HG03039 (cell line): ENCODE measurements around the gene CCDC146.
A peak's percentile ranks its signal among the peaks of the same experiment; 100 is the strongest.
"Not testable (repeated sequence)": the region's sequence is repeated elsewhere in the genome, so short reads cannot be mapped to it uniquely, and the experiment has no call there.

Experiments
- ATAC-seq: cut with Tn5 transposase; IDR thresholded peaks from one replicate; pipeline ENCODE4 v1.9.1; 2021; ENCODE audit warnings: mild to moderate bottlenecking, moderate library complexity; ENCODE audit not compliant: unreplicated experiment

CCDC146 gene

DNA sequence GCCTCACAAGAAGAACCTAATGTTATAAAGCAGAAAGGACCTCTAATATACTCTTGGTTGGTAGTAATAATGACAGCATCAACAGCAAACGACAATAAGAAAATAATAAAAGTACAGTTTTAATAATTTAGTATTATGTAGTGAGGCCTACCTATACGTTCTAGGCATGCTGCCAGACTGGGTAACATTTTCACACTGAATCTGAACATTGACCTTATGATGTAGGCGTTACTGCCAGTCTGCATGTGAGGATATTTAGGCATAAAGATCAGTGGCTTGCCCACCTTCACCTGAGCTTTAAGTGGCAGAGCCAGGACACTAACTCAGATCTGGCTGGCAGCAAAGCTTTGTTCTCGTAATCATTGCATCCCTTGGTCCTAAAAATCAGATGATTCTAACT is 74.7 kb downstream of the CCDC146 start:
- no peak for ATAC-seq

DNA sequence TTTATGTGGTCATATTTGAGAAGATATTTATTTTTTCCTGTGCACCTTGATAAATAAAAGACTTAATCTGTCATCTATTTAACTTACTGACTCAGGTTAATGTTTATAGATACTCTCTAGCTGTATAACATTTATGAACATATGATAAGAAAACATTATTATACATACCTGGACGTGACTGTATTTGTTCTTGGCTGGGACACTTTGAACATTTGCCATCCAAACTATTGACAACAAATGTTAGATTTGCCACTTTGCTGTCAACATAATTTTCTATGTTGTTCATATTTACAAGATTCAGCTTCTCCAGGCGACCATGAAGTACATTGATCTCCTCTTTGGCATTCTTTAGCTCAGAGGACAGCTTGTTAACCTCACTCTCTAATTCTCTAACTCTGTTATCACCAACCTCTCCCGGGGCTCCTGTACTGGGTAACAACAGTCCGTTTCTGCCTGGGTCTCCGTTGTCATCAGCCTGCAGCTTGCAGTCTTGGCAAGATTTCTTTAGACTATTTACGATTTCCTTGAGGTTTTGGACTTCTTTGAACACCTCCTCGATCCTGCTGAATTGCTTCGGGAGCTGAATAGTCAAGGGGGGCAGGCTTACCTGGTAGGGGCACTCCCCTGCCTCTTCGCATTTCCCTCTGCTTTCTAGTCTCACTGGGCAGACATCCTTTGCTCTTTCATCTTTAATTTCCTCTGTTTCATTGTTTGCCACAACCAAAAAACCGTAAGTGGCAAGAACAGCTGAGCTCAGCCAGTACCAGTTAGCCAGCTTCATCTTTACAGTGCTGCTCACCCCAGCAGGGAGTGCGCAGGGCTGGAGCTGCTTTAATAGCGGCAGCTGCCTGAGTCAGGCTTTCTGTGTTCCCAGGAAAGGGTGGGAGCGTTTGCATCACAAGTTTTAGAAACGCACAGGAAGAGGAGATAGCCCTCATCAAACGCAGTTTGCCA is 76.9 kb downstream of the CCDC146 start, which contains the start of gene FGL2:
FGL2 (minus strand) TSS at position 807 of the 954 bp plus-strand sequence; CDS start at position 781, 26 bp downstream.
- ATAC-seq: no peak

DNA sequence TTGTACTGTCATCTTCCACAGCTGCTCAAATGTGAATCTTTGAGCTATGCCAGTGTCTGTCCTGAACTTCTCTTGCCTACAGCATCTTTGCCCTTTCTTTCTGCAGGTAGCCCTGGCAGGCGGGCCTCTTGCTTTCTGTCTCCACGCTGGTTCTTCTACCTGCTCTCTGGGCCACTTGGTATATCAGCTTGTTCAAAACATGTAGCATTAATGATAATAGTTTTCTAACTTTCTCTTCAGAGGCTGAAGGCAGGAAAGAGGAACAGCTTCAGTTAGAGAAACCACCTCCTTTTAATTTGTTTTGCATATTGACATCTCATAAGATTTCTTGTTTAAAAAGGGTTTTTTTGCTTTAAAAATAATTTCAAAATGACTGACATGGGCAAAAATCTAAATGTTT is 78.1 kb downstream of the CCDC146 start:
- ATAC-seq: no peak

DNA sequence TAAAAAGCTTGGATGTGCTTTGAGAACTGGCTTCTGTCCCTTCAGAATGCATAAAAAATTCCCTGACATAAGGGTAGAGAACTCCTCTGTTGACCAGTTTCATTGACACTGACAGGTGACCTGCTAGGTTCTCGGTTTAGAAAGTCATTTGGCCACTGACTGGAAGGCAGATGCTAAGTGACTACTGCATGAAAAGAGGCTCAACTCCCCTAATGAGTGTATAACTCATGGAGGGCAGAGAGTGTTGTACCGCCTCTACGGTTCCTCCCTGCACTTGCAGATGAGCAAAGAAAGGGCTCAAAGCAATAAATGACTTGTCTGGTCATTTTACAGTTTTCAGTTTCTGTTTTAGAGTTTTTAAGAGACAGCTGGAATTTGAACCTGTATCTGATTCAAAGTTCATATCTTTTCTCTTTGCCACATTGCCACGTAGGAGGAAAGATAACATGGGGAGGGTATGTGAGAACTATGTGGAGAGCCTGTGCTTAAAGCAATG is 80.1 kb downstream of the CCDC146 start:
- ATAC-seq: peak; percentile 93

DNA sequence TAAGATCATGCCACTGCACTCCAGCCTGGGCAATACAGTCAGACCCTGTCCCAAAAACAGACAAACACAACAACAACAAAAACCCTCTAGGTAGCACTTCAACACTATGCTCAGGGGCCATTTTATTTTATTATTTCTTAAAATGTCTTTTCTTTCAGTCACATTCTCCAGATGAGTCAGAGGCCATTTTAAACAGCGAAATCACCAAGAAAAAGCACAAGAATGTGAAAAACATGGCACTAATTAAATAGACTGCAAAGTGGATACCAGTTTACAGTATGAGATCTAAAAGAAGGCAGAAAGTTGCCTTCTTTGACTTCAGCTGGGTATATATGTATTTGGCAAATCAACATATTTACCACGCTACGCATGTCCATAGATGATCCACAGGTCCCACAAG is 83.3 kb downstream of the CCDC146 start:
- ATAC-seq: no peak

DNA sequence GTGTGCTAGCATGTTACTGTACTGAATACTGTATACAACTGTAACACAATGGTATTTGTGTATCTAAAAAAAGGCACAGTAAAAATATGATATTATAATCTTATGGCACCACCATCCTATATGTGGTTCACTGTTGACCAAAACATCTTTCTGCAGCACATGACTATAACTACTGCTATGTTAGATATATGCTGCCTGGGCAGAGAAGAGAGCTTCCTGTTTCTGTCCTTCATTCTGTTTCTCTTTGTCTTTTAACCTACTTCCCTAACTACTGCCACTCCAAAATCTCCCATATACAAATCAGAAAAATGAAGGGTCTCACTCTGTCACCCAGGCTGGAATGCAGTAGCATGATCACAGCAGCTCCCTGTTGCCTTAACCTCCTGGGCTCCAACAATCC is 86.0 kb downstream of the CCDC146 start:
- ATAC-seq: no peak

DNA sequence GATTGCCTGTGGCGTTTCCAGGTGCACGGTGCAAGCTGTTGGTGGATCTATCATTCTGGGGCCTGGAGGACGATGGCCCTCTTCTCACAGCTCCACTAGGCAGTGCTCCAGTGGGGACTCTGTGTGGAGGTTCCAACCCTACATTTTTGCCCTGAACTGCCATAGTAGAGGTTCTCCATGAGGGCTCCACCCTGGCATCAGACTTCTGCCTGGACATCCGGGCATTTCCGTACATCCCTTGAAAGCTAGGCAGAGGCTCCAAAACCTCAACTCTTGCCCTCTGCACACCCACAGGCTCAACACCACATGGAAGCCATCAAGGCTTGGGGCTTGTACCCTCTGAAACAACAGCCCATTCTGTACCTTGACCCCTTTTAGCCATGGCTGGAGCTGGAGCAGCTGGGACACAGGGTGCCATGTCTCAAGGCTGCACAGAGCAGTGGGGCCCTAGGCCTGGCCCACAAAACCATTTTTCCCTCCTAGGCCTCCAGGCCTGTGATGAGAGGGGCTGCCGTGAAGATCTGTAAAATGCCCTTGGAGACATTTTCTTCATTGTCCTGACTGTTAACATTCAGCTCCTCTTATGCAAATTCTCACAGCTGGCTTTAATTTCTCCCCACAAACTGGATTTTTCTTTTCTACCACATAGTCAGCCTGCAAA is 87.2 kb downstream of the CCDC146 start:
- ATAC-seq: no peak

DNA sequence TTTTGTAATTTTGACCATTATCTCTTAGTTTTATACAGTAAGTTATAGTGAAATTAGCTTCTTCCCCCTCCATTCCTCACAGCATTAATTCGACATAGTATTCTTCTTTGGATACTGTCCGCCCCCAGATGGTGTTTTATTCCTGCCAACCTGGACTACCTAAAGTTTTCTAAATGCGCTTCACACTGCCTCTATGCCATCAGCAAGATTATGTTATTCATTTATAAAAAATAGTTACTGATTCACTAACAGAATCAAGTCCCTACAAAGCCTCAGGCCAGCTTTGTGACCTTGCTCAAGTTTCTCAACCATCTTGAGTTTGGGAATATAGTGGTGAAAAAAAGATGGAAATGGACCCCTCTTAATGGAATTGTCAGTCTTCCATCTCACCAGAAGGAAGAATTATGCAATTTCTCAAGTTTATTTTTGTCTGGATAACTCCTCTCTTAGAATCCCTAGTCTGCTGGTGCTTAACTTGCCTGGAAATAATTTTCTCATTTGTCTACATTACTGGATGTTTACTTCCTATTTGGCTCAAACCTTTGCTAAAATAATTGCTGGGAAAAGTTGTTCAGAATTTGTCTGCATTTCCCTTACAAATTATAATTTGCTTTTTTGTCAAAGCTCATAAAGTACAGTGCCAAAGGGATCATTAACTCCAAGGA is 93.9 kb downstream of the CCDC146 start:
- ATAC-seq: no peak

DNA sequence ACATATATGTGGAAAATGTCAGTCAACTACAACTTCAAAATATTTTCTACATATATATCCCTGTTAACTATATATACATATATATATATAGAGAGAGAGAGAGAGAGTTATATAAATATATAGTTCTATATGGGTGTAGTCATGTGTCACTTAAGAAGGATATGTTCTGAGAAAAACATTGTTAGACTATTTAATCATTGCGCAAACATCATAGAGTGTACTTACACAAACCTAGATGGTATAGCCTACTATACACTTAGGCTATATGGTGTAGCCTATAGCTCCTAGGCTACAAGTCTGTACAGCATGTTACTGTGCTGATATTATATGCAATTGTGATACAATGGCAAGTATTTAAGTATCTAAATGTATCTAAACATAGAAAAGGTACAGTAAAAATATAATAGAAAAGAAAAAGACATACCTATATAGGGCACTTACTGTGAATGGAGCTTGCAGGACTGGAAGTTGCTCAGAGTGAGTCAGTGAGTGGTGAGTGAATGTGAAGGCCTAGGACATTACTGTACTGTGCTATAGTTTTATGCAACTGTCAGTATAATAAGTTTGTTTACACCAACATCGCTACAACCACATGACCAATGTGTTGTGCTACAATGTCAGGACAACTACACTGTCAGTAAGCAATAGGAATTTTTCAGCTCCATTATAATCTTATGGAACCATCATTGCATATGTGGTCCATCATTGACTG is 95.2 kb downstream of the CCDC146 start:
- no peak for ATAC-seq

DNA sequence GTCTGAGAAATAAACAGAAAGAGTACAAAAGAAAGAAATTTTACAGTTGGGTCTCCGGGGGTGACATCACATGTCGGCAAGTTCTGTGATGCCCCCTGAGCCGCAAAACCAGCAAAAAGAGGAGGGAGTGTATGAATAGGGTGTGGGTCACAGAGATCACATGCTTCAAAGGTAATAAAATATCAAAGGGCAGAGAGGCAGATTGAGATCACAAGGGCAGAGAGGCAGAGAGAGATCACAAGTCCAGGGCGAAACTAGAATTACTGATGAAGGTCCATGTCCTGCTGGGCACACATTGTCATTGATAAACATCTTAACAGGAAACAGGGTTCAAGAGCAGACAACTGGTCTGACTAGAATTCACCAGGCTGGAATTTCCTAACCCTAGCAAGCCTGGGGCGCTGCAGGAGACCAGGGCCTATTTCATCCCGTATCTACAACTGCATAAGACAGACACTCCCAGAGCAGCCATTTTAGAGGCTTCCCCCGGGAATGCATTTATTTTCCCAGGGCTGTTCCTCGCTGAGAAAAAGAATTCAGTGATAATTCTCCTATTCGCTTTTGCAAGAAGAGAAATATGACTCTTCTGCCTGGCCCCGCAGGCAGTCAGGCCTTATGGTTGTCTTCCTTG is 97.4 kb downstream of the CCDC146 start:
- not testable (repeated sequence) for ATAC-seq

DNA sequence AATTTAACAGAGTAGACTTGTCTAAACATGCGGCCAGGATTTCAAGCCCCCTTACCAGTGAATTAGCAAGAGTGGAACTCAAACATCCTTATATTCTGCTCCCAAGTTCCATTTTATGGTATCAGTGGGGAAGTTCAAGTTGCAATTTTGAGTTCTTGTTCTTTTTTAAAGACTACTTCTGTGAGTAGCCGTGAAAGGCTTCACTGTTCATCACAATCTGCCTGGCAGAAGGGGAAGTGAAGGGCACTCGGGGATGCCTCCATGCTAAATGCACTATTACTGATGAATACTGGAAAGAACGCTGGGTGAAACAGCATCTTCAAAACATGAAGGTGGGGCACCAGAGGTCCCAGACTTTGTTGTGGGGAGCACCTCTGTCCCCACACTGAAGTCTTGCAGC is 99.7 kb downstream of the CCDC146 start:
- no peak for ATAC-seq

DNA sequence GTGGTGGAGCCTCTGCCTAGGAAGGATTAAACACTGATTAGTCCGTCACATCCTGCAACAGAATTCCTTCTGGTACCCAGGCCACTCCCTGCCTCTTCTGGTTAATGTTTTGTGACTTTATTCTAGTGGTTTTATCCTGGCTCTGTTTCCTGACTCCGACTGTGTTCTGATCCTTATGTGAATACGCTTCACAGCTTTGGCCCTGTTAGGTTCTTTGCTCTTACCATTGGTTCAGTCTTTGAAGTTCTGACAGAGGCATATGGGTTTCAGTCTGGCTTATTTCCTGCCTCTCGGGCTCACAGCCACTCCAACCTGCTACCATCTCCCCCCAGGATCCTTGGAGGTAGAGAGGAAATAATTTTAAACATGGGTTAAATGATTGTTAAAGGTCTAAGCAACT is 100.4 kb downstream of the CCDC146 start:
- no peak for ATAC-seq

DNA sequence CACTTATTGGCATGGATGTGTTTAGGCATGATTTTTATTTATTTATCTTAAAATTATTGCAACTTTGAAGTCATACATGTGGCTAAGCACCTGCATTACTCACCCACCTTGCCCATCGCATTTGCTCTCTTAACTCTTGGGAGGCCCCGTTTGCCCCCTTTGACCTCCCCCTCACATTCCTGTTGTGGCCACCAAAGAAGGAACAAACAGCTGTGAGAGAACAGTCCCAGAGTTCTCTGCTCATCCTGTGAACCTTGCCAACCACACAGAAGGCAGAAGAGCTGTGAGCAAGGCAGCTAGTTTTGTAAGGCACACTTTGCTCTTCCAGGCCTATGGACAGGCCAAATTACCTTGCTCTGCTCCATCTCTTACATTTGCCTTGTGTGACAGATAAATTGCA is 100.8 kb downstream of the CCDC146 start:
- ATAC-seq: no peak

DNA sequence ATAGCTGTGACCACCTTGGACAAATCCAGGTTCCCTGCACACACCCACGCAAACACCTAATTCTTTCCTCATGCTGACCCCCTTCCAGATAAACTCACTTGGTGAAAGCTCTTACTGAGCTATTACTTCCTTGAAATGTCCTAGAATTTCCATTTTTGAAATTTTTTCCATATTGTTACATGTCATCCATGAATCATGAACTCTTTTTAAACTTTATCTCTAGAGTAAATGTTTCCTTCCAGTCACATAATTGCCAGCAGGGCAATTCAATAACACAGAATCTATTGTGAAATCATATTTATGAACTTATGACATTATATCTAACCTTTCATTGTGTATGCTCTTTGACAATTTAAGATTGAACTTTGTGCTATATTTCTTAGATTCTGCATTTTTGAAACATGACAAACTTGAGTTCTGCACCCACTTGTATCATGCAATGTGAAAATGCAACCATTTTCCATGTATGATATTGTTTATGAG is 104.0 kb downstream of the CCDC146 start:
- ATAC-seq: no peak

DNA sequence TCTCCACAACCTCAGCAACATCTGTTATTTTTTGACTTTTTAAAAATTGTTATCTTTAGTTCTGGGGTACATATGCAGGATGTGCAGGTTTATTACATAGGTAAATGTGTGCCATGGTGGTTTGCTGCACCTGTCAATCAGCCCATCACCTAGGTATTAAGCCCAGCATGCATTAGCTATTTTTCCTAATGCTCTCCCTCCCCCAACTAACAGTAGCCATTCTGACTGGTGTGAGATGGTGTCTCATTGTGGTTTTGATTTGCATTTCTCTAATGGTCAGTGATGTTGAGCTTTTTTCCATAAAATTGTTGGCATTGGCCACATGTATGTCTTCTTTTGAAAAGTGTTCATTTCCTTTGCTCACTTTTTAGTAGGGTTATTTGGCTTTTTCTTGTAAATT is 106.4 kb downstream of the CCDC146 start:
- ATAC-seq: not testable (repeated sequence)

DNA sequence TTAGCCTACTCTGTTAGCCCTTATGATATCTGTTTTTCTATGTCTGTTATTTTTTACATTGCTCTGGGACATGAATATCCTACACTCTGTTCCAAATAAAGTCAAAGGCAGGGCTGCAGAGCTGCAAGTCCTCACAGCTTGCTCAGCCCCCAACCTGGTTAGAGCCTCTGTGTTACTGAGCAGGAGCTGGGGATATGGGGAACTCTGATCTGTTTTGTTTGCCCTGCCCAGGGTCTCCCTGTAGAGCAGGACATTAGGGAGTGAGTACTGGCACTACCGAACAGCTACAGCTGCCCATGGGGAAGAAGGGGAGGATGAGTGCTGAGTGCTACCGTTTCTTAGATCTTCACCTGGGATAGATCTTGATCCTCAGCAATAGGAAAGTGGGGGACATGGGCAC is 110.1 kb downstream of the CCDC146 start:
- ATAC-seq: no peak

DNA sequence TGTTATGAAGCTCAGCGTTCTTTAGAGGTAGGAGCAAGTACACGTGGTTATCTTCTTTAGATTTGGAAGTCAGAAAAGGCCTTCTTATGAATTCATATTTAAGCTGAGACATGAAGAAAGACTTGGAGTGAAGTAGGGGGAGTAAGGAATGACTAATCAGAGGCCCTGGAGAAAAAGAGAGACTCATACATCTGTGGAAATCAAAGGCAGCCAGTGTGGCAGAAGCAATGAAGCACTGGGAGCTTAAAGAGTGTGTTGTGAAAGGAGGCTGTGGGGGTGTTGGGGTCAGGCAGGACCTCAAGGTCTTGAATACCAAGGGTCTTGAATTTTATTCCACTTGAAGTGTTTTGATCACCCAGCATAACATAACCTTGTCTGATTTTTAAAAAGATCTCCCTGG is 112.9 kb downstream of the CCDC146 start:
- no peak for ATAC-seq

DNA sequence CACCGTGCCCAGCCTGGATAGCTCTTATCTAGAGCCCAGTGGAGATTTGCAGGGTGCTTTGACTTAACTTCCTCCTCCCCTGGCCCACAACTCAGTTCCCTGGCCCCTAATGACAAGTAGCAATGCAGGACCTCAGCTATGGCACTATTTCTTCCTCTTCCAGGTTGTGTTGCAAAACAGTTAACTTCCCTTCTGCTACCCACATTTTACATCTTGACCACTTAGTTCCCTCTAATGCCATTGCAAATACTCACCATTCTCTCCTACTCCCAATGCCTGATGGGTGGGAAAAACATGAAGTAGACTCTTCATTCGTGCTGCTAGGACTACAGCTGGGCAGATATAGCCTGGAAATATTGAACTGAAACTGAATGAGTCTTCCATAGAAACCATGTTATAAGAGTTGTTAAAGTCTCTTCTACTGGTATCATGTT is 116.3 kb downstream of the CCDC146 start:
- no peak for ATAC-seq

DNA sequence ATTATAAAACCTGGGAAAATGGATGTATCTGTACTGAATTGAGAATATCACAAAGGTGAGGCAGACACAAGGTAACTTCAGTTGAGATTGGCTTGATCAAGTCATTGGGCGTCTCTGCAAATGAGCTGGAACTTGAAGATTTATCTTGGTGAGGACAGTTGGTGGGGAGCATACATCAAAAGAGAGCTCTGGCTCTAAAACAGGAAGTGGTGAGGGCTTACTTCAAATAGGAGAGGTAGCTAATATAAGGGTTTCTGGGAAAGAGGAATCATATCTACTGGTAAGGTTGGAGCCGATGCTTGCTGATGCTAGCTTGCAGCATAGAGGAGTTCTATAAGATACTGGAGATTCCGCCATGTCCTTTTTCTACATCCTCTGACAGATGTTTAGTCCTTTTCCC is 117.1 kb downstream of the CCDC146 start:
- ATAC-seq: no peak

DNA sequence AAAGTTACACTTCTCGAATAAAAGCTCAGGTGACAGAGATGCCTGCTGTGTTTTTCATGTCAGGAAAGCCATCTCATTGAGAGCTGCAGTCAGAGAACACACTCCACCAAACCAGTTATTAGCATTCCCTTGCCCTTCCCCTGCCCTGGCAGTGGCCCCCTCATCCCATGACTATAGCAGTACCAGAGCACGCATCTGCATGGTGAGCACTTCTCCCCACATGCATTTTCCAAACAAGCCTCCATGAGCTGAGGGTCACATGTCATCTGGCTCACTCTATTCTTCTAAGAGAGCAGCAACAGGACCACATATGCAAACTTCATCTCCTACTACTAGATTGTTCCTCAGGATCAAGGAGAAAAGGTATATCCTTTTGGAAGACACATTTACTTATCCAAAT is 119.7 kb downstream of the CCDC146 start:
- ATAC-seq: no peak
